ENCODE data around the gene SAMSN1. TPM values are rescaled to one million over a fixed set of nuclear protein-coding genes. Genes with fewer than 3 reads are reported as not detected.

SAMSN1 gene
- total and polyA plus RNA-seq, 9 of the 15 experiments (the other 6 are each of a cell fraction or from before 2014, with no cell fraction given), result 101 to 223 (median 159) TPM

- peak; percentile 75 for TF ChIP-seq EP400 (IDR thresholded peaks at IDR 0.05)
- no peak for TF ChIP-seq ZC3H11A (IDR thresholded peaks at IDR 0.05; ENCODE audit: low read depth, low read length)
- TF ChIP-seq BCOR (IDR thresholded peaks at IDR 0.05), result no peak
- TF ChIP-seq, protein P1, sequence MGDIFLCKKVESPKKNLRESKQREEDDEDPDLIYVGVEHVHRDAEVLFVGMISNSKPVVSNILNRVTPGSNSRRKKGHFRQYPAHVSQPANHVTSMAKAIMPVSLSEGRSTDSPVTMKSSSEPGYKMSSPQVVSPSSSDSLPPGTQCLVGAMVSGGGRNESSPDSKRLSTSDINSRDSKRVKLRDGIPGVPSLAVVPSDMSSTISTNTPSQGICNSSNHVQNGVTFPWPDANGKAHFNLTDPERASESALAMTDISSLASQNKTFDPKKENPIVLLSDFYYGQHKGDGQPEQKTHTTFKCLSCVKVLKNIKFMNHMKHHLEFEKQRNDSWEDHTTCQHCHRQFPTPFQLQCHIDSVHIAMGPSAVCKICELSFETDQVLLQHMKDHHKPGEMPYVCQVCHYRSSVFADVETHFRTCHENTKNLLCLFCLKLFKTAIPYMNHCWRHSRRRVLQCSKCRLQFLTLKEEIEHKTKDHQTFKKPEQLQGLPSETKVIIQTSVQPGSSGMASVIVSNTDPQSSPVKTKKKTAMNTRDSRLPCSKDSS (IDR thresholded peaks at IDR 0.05; ENCODE audit: low read depth, partially characterized antibody), result no peak
- peak; percentile 11; the same call in 1 of the 2 replicates for TF ChIP-seq REST (IDR thresholded peaks at IDR 0.05; ENCODE audit: borderline replicate concordance)
- TF ChIP-seq REST (CRISPR knock-in tag; IDR thresholded peaks at IDR 0.05; ENCODE audit: low read depth), result no peak
- TF ChIP-seq PRPF4 (IDR thresholded peaks at IDR 0.05; ENCODE audit: insufficient read depth, low read depth, low read length, poor library complexity, severe bottlenecking), result no peak
- no peak; a peak in 1 of 4 replicates for TF ChIP-seq RAD21 (CRISPR knock-in tag; conservative IDR thresholded peaks at IDR 0.05 in 1 of 2, IDR thresholded peaks at IDR 0.05 in 1 of 2)
- TF ChIP-seq KLF16 (IDR thresholded peaks at IDR 0.05), result peak; percentile 58; the same call in 1 of the 2 replicates
- TF ChIP-seq YBX1 (IDR thresholded peaks at IDR 0.05), result no peak
- TF ChIP-seq KDM2B (CRISPR knock-in tag; IDR thresholded peaks at IDR 0.05), result no peak
- TF ChIP-seq CAMTA2 (CRISPR knock-in tag; conservative IDR thresholded peaks at IDR 0.05), result no peak
- no peak for TF ChIP-seq ZNF639 (CRISPR knock-in tag; conservative IDR thresholded peaks at IDR 0.05 in 1 of 2, IDR thresholded peaks at IDR 0.05 in 1 of 2)
- TF ChIP-seq EZH2 (IDR thresholded peaks at IDR 0.05; ENCODE audit: borderline replicate concordance, low read depth, low read length), result no peak
- TF ChIP-seq, protein P2, sequence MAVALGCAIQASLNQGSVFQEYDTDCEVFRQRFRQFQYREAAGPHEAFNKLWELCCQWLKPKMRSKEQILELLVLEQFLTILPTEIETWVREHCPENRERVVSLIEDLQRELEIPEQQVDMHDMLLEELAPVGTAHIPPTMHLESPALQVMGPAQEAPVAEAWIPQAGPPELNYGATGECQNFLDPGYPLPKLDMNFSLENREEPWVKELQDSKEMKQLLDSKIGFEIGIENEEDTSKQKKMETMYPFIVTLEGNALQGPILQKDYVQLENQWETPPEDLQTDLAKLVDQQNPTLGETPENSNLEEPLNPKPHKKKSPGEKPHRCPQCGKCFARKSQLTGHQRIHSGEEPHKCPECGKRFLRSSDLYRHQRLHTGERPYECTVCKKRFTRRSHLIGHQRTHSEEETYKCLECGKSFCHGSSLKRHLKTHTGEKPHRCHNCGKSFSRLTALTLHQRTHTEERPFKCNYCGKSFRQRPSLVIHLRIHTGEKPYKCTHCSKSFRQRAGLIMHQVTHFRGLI (CRISPR knock-in tag; IDR thresholded peaks at IDR 0.05), result no peak
Observed at GRCh38 chr21:14581902-14582457, 35.9 kb upstream of the SAMSN1 start (continued).

Data from K562 (cell line).